SK-N-SH treated with all-trans-retinoic acid at 6 μM for 48 hours (cell line): ENCODE results near the gene MPLKIP.

Experiments used
- ARNTL ChIP-seq: fragments of 450-650 bp; formaldehyde crosslinking; IDR thresholded peaks from 2 replicates; pipeline ENCODE4 v1.5.0; 2020; ENCODE audit warnings: low read depth, mild to moderate bottlenecking, moderate library complexity, borderline replicate concordance
- CSDC2 ChIP-seq: fragments of 250-450 bp; sonication (Bioruptor Pico); IDR thresholded peaks from 2 replicates; pipeline ENCODE4 v1.5.0; 2020; ENCODE audit warnings: mild to moderate bottlenecking, moderate library complexity
- GLIS3 ChIP-seq: fragments of 250-450 bp; sonication (Bioruptor Pico); IDR thresholded peaks from 2 replicates; pipeline ENCODE4 v1.5.0; 2020; ENCODE audit warnings: mild to moderate bottlenecking, moderate library complexity
- ISL1 ChIP-seq: fragments of 250-450 bp; sonication (Bioruptor Pico); IDR thresholded peaks from 2 replicates; pipeline ENCODE4 v2.1.2; 2022; ENCODE audit warnings: mild to moderate bottlenecking, moderate library complexity
- RARB ChIP-seq: fragments of 250-450 bp; sonication (Bioruptor Pico); IDR thresholded peaks from 2 replicates; pipeline ENCODE4 v1.8.0; 2021; ENCODE audit warnings: mild to moderate bottlenecking, moderate library complexity
- ZFP3 ChIP-seq: fragments of 250-450 bp; sonication (Bioruptor Pico); IDR thresholded peaks from 2 replicates; pipeline ENCODE4 v1.5.0; 2020; ENCODE audit warnings: mild to moderate bottlenecking, moderate library complexity
- ZFP30 ChIP-seq: fragments of 450-650 bp; formaldehyde crosslinking; IDR thresholded peaks from 2 replicates; pipeline ENCODE4 v1.5.0; 2022; ENCODE audit warnings: mild to moderate bottlenecking, moderate library complexity
- TF ChIP-seq, protein P1 (sequence below): fragments of 250-450 bp; sonication (Bioruptor Pico); IDR thresholded peaks from 2 replicates; pipeline ENCODE4 v1.8.0; 2020; ENCODE audit warnings: mild to moderate bottlenecking, moderate library complexity, borderline replicate concordance
- TF ChIP-seq, protein P2 (sequence below): fragments of 250-450 bp; sonication (Bioruptor Pico); IDR thresholded peaks from 2 replicates; pipeline ENCODE4 v1.5.1; 2020; ENCODE audit warnings: low read depth, mild to moderate bottlenecking, moderate library complexity

DNA sequence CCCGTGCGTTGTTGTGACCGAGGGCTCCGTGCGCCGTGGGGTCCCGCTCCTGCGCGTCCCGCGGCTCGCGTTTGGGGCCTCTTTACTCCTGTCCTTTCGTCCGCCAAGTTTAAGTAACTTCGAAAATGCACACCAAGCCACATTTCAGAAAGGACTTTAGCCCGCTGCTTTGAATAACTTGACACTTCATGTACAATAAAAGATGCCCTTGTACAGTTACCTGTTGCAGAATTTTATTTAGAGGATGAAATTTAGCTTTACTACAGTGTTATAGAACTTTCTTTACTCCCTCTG, 842 bp upstream of the MPLKIP start:
- TF ChIP-seq ZFP3 (CRISPR knock-in tag) (no peak), ZFP30 (no peak), RARB (CRISPR knock-in tag) (no peak), ARNTL (CRISPR knock-in tag) (no peak), CSDC2 (no peak), GLIS3 (CRISPR knock-in tag) (no peak), ISL1 (CRISPR knock-in tag) (no peak)
- TF ChIP-seq, protein P1, sequence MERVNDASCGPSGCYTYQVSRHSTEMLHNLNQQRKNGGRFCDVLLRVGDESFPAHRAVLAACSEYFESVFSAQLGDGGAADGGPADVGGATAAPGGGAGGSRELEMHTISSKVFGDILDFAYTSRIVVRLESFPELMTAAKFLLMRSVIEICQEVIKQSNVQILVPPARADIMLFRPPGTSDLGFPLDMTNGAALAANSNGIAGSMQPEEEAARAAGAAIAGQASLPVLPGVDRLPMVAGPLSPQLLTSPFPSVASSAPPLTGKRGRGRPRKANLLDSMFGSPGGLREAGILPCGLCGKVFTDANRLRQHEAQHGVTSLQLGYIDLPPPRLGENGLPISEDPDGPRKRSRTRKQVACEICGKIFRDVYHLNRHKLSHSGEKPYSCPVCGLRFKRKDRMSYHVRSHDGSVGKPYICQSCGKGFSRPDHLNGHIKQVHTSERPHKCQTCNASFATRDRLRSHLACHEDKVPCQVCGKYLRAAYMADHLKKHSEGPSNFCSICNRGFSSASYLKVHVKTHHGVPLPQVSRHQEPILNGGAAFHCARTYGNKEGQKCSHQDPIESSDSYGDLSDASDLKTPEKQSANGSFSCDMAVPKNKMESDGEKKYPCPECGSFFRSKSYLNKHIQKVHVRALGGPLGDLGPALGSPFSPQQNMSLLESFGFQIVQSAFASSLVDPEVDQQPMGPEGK (CRISPR knock-in tag) = no peak
- TF ChIP-seq, protein P2, sequence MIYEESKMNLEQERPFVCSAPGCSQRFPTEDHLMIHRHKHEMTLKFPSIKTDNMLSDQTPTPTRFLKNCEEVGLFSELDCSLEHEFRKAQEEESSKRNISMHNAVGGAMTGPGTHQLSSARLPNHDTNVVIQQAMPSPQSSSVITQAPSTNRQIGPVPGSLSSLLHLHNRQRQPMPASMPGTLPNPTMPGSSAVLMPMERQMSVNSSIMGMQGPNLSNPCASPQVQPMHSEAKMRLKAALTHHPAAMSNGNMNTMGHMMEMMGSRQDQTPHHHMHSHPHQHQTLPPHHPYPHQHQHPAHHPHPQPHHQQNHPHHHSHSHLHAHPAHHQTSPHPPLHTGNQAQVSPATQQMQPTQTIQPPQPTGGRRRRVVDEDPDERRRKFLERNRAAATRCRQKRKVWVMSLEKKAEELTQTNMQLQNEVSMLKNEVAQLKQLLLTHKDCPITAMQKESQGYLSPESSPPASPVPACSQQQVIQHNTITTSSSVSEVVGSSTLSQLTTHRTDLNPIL (CRISPR knock-in tag) = no peak
